Activated CD4-positive, alpha-beta T cell treated with anti-CD3 and anti-CD28 coated beads, Interleukin-2, amount 50 U/mL, for 16 hours (primary cell): ENCODE results near the gene AGBL4.

Experiments
- DNase-seq: peaks from one replicate; pipeline ENCODE4 v3.0.0-alpha.2; 2020

Gene AGBL4

GRCh38 chr1:48756683-48757316, 1267.0 kb downstream of the AGBL4 start:
- DNase-seq = no peak

GRCh38 chr1:48753293-48753692, 1270.5 kb downstream of the AGBL4 start:
- DNase-seq = no peak

GRCh38 chr1:48750109-48750508, 1273.6 kb downstream of the AGBL4 start:
- no peak for DNase-seq

- no peak for DNase-seq
These were observed 1274.7 kb downstream of the AGBL4 start for GRCh38 chr1:48749068-48749467.

GRCh38 chr1:48746906-48747305, 1276.8 kb downstream of the AGBL4 start:
- no peak for DNase-seq

GRCh38 chr1:48744032-48744431, 1279.7 kb downstream of the AGBL4 start:
- DNase-seq = no peak

GRCh38 chr1:48743480-48743879, 1280.3 kb downstream of the AGBL4 start:
- DNase-seq = no peak

GRCh38 chr1:48741380-48741779, 1282.4 kb downstream of the AGBL4 start:
- no peak for DNase-seq

GRCh38 chr1:48740621-48741020, 1283.1 kb downstream of the AGBL4 start:
- DNase-seq = no peak

GRCh38 chr1:48739091-48739490, 1284.7 kb downstream of the AGBL4 start:
- no peak for DNase-seq

- DNase-seq = no peak
These were observed 1285.4 kb downstream of the AGBL4 start for GRCh38 chr1:48738356-48738755.

GRCh38 chr1:48735796-48736195, 1288.0 kb downstream of the AGBL4 start:
- DNase-seq = no peak

- DNase-seq = peak; percentile 23
These were observed 1293.4 kb downstream of the AGBL4 start for GRCh38 chr1:48730164-48730910.

GRCh38 chr1:48728584-48728983, 1295.2 kb downstream of the AGBL4 start:
- no peak for DNase-seq

- no peak for DNase-seq
These were observed 1297.1 kb downstream of the AGBL4 start for GRCh38 chr1:48726557-48727215.

GRCh38 chr1:48726139-48726538, 1297.6 kb downstream of the AGBL4 start:
- no peak for DNase-seq

- no peak for DNase-seq
These were observed 1298.3 kb downstream of the AGBL4 start for GRCh38 chr1:48725341-48726046.

- no peak for DNase-seq
These were observed 1302.8 kb downstream of the AGBL4 start for GRCh38 chr1:48720929-48721328.

GRCh38 chr1:48718705-48719104, 1305.0 kb downstream of the AGBL4 start:
- no peak for DNase-seq

- DNase-seq = no peak
These were observed 1305.6 kb downstream of the AGBL4 start for GRCh38 chr1:48718116-48718630.

- DNase-seq = no peak
These were observed 1306.7 kb downstream of the AGBL4 start for GRCh38 chr1:48717082-48717481.

GRCh38 chr1:48715921-48716320, 1307.8 kb downstream of the AGBL4 start:
- DNase-seq = no peak

- no peak for DNase-seq
These were observed 1312.8 kb downstream of the AGBL4 start for GRCh38 chr1:48710915-48711314.
